Fibroblast of mammary gland (primary cell): ENCODE measurements around the gene RPTOR.

Experiments
- DNase-seq: peaks from one replicate; pipeline ENCODE4 v3.0.0-alpha.2; 2010; ENCODE audit warnings: low read depth
- H3K4me3 ChIP-seq: 2 replicates; pipeline ENCODE4 v1.5.1; 2011; ENCODE audit warnings: low read depth, mild to moderate bottlenecking, low read length, moderate library complexity; ENCODE audit not compliant: control insufficient read depth
- CTCF ChIP-seq: conservative IDR thresholded peaks from 2 replicates; pipeline ENCODE4 v1.5.1; 2011; ENCODE audit warnings: low read depth, low read length, inconsistent platforms; ENCODE audit not compliant: control insufficient read depth, insufficient read depth

RPTOR gene

GRCh38 chr17:80905586-80906230 is 361.1 kb downstream of the RPTOR start:
- no peak for DNase-seq
- no peak overlapping the region for H3K4me3 ChIP-seq
- TF ChIP-seq CTCF, result no peak

- H3K4me3 ChIP-seq, result no peak overlapping the region
- TF ChIP-seq CTCF, result no peak
- no peak for DNase-seq
Observed at GRCh38 chr17:80906364-80907259, 362.0 kb downstream of the RPTOR start.

GRCh38 chr17:80907281-80907680 is 362.6 kb downstream of the RPTOR start:
- no peak for DNase-seq
- no peak overlapping the region for H3K4me3 ChIP-seq
- no peak for TF ChIP-seq CTCF

GRCh38 chr17:80908211-80908610 is 363.6 kb downstream of the RPTOR start:
- TF ChIP-seq CTCF, result no peak
- H3K4me3 ChIP-seq, result no peak overlapping the region
- no peak for DNase-seq

- no peak overlapping the region for H3K4me3 ChIP-seq
- TF ChIP-seq CTCF, result no peak
- DNase-seq, result no peak
Observed at GRCh38 chr17:80908776-80909175, 364.1 kb downstream of the RPTOR start.

- no peak overlapping the region for H3K4me3 ChIP-seq
- no peak for DNase-seq
- TF ChIP-seq CTCF, result no peak
Observed at GRCh38 chr17:80909635-80910034, 365.0 kb downstream of the RPTOR start.
